NCI-H2196 (cell line): ENCODE data around the gene ANKRD13B.
"Not testable (repeated sequence)": the region's sequence is repeated elsewhere in the genome, so short reads cannot be mapped to it uniquely, and the experiment has no call there.

Source experiments
- DNase-seq: peaks from one replicate; lab custom pipeline; 2025; ENCODE audit not compliant: unreplicated experiment; lab: John Stamatoyannopoulos, UW

The ANKRD13B gene

DNA sequence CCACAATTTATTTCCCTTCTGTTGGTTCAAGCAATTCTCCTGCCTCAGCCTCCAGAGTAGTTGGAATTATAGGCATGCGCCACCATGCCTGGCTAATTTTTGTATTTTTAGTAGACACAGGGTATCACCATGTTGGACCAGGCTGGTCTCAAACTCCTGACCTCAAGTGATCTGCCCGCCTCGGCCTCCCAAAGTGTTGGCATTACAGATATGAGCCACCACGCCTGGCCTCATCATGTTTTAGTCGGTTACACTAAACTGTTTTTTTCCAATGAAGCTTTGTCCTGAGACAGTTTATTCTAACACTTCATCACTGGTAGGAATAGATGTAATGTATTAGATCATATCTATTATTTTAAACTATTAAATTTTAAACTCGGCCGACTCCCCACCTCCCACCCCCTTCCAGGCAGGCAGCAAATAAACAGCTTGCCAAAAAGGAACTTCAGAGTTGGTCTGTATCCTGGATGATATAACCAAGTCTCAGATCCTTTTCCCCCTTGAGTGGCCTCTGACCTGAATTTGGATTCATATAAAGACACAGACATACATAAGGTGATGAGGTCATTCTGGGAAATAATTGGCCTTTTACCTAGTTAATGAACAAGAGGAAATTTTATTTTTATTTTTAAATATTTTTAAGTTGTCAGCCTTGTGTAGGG is 48.2 kb downstream of the ANKRD13B start:
- no peak for DNase-seq

DNA sequence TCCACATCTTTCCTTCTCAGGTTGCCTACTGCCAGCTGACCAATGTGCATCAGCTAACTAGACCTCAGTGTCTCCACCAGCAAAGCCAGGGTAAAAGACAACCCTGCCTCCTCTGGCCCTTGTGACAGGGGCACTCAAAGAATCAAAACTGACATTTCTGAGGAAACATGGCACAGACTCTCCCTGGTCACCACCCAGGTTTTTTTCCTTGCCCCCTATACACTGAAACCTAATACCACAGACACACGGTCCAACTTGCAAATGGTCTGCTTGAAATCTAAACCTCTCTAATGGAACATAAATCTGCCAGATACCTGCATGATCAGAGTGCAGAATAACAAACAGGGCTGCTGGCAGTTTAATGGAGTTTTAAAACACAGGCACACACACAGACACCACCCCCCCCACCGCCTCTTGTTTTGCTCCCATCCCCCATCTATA is 49.3 kb downstream of the ANKRD13B start:
- no peak for DNase-seq

DNA sequence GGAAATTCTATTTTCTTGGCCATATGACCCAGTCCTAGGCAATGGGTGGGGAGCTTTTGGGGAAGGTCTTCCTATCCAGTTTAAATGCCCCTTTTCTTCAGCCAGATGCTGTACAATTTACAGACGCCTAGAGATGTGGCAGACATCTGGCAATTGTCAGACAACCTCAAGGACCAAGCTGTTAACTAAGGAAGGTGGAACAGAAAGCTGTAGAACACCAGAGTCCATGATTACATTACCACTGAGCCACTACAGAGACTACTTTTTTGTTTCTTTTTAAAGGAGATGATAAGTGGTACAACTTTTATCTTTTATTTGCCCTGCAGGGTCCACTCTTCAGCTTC is 50.9 kb downstream of the ANKRD13B start:
- no peak for DNase-seq

DNA sequence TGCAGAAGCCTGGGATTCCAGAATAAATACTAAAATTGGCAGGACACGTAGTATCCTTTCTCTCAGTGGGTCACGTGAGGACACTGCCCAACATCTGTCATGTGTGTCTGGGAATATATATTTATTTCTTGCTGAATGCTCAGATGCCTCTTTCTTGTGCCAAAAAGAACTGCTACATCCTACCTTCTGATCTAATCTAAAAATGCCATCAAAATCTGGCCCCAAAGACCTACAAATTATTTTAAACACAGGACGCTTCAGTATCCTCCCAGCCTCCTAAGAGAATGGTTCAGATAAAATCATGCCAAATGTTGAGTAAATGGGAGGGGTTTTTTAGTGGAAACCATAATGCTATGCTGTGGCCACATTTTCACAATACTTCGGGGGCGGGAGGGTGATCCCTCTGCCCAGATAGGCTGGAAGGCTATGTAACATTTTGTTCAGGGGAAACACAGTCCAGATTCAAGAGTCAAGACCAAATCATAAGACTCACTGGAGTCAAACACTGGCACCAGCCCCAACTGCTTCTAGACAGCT is 52.7 kb downstream of the ANKRD13B start:
- DNase-seq = no peak

DNA sequence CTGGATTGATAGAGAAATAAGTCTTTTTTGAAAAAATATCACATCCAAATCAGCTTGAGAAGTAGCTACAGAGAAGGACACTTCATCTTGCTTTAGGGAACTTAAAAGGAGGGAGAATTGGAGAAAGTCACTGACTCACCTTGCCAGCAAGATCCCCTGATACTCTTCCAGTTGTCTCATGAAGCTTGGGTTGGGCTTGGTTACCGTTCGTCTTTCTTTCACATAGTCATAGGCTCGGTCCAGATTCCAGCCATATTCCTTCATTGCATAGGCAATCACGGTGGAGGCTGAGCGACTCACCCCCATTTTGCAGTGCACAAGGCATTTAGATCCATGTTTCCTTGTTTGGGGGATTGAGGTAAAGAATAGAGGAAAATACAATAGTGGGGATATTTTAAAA is 55.1 kb downstream of the ANKRD13B start:
- DNase-seq = no peak

DNA sequence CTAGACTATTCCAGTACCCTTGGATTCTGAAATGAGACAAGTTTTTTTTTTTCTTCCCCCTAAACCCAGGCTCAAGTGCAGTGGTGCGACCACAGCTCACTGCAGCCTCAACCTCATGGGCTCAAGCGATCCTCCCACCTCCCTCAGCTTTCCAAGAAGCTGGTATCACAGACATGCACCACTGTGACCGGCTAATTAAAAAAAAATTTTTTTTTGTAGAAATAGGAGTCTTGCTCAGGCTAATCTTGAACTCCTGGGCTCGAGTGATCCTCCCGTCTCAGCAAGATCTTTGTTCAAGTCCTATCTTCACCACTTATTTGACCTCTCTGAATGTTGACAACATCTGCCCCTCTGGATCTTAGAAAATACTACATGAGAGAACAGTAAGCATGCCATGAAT is 56.4 kb downstream of the ANKRD13B start:
- DNase-seq = no peak

DNA sequence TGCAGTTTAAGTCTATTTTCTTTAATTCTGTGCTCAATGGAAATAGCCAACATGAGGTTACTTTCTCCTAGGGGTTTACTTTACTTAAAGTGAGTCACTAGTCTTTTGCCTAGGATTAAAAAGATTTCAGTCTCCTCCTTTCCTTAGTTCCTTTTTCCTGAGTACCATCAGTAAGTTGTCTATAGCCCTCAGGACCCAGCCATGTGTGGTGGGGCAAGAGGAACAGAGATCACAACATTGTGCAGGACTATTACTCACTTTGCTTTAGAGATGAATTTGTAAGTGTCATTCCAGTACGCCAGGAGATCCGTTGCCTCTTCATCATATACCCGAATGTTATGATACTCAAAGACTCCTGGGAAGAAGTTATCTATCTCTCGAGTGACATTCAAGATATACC is 57.5 kb downstream of the ANKRD13B start:
- no peak for DNase-seq

DNA sequence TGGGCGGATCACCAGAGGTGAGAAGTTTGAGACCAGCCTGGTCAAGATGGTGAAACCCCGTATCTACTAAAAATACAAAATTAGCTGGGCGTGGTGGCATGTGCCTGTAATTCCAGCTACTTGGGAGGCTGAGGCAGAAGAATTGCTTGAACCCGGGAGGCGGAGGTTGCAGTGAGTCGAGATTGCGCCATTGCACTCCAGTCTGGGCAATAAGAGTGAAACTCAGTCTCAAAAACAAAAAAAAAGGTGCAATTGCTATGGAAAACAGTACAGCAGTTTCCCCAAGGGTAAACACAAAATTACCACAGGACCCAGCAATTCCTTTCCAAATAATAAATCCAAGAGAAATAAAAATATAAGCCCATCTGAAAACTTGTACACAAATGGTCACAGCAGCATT is 59.0 kb downstream of the ANKRD13B start:
- DNase-seq = not testable (repeated sequence)

DNA sequence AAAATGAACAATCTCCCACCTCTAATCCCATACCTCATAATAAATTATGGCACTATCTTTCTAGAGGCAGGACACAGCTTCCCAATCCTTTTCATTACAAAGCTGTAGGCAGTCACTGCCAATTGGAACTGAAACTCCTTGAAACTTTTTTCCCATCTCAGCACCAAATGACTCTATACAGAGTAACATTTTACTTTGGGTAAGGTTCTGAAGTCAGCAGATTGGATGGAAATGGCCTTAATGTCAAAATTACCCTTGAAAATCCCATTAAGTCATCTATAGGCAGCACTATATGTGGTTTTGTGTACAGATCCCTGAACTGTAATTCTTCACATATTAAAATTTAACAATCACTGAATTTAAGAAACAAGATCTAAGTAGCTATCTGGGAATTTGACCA is 60.0 kb downstream of the ANKRD13B start:
- DNase-seq = no peak

DNA sequence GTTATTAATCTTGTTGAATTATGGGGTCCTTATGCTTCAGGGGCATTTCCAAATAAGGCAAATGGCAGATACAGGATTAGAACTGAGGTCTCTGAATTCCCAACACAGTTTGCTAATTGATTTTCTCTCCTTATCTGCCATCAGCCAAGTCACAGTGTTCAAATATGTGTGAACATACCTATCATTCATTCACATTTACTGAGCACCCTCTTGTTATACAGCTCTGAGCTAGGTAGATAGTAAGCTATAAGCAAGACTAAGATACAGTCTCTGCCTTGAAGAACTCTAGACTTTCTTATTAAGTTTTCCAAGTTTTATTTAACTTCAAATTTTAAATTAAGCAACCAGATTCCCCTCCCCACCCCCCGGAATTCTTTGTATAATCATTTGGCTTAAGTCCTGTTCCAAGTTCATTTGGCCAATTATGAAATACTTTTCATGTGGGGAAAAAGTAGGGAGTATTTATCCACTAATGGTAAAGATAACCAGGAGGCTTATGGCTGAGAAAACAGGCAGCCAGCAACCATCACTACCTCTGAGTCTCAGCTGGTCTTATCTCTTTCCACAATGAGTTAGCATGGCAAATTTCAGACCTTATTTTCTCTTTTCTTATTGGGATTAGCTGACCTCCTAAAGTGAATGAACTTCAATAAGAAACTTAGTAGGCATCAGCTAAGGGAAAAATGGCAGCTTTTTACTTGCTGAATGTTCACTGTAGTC is 61.2 kb downstream of the ANKRD13B start:
- no peak for DNase-seq

DNA sequence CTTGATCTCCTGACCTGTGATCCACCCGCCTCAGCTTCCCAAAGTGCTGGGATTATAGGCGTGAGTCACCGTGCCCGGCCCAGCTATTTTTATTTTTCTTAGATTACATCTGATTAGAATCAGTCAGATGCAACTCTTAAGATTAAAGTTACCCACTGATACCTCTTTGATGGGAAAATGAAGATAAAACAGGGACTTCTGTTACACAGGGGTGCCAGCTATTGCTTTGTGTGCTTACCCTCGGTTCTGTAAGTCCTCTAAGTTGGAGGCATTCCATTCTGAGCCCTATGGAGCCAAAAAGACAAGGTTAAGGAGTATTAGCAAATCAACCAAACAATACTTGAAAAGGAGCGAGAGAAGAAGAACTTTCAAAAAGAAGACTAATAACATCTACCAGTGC is 62.4 kb downstream of the ANKRD13B start:
- DNase-seq = no peak

DNA sequence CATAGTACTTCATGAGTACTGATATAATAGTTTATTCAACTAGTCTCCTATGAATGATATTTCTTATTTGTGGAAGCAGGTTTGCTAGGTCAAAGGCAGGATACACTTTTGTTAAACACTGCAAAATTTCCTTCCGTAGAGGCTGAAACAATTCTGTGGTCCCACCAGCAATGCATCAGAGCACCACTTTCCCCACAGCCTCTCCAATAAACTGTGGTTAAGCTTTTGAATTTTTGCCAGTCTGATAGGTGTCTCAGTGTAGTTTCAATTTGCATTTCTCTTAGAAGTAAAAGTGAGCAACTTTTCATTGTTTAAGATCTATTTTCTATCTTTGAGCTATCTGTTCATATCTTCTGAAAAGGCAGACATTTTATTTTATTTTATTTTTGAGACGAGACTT is 66.2 kb downstream of the ANKRD13B start:
- DNase-seq = no peak

DNA sequence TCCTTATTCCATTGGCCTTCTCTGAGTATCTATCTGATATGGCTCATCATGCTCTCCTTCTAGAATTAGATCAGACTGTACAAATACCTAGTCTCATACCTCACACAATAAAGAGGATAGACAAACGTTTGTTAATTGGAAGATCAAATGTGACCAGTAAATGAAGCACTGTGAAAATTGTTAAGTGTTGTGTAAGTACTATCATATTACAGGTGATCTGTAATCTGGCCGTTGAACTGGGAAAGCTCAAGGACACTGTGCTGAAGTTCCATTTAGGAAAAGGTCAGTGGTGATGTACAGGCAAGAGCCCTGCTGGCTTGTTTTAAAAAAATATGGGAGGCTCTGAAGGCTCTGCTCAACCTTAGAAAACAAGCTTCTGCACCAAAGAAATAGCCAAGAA is 68.3 kb downstream of the ANKRD13B start:
- peak; percentile 17 for DNase-seq

DNA sequence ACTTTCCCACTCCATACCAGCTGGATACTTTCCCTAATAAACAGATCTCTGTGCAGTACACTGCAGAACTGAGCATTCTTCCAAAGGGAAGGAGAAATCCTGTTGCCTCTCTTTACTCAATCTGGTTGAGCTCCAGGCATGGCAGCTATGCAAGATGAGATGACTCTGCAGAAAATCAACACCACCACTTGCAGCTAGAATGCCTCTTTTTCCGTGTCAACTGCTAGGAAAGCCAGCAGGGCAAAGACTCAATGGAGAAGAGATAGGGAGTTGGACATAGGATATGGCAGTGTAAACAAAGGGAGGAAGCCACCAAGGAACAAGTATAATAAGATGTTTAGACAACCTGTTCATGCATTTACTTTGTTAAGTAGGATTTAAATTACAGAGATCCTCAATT is 70.2 kb downstream of the ANKRD13B start:
- DNase-seq = peak; percentile 8
